CD4-positive, alpha-beta T cell treated with Interleukin-6 for 4 hours (primary cell): Measurements from ENCODE around the gene HNRNPK.
"Not testable (repeated sequence)": the region's sequence is repeated elsewhere in the genome, so short reads cannot be mapped to it uniquely, and the experiment has no call there.

Experiments
- DNase-seq: peaks from one replicate; pipeline ENCODE4 v3.0.0-alpha.2; 2020; ENCODE audit warnings: mixed read lengths

The HNRNPK gene

GRCh38 chr9:83976372-83976771 lies 3.6 kb downstream of the HNRNPK start:
- no peak for DNase-seq

- no peak for DNase-seq
Measured at GRCh38 chr9:83975300-83975699, 4.7 kb downstream of the HNRNPK start.

- no peak for DNase-seq
Measured at GRCh38 chr9:83972286-83972685, 7.7 kb downstream of the HNRNPK start.

GRCh38 chr9:83971485-83971884 lies 8.5 kb downstream of the HNRNPK start:
- no peak for DNase-seq

- DNase-seq: no peak
Measured at GRCh38 chr9:83969602-83970001, 10.4 kb downstream of the HNRNPK start.

- DNase-seq: no peak
Measured at GRCh38 chr9:83967073-83967472, 12.9 kb downstream of the HNRNPK start.

GRCh38 chr9:83966209-83966582 lies 13.8 kb downstream of the HNRNPK start:
- no peak for DNase-seq

- no peak for DNase-seq
Measured at GRCh38 chr9:83965350-83966208, 14.4 kb downstream of the HNRNPK start.

- no peak for DNase-seq
Measured at GRCh38 chr9:83964973-83965349, 15.1 kb downstream of the HNRNPK start.

- no peak for DNase-seq
Measured at GRCh38 chr9:83962165-83962564, 17.9 kb downstream of the HNRNPK start.

- no peak for DNase-seq
Measured at GRCh38 chr9:83960991-83961390, 19.0 kb downstream of the HNRNPK start.

- no peak for DNase-seq
Measured at GRCh38 chr9:83959061-83959460, 21.0 kb downstream of the HNRNPK start.

- no peak for DNase-seq
Measured at GRCh38 chr9:83957248-83957513, 22.8 kb downstream of the HNRNPK start.

GRCh38 chr9:83956436-83957247 lies 23.4 kb downstream of the HNRNPK start:
- DNase-seq: peak; percentile 71

GRCh38 chr9:83956086-83956435 lies 24.0 kb downstream of the HNRNPK start:
- DNase-seq: peak; percentile 39

- not testable (repeated sequence) for DNase-seq
Measured at GRCh38 chr9:83948096-83948495, 31.9 kb downstream of the HNRNPK start.

GRCh38 chr9:83940590-83941303 lies 39.3 kb downstream of the HNRNPK start:
- no peak for DNase-seq

- DNase-seq: peak; percentile 27
Measured at GRCh38 chr9:83937861-83938455, 42.1 kb downstream of the HNRNPK start.

- DNase-seq: no peak
Measured at GRCh38 chr9:83936523-83936922, 43.5 kb downstream of the HNRNPK start.

- DNase-seq: no peak
Measured at GRCh38 chr9:83935276-83935935, 44.6 kb downstream of the HNRNPK start.

- DNase-seq: no peak
Measured at GRCh38 chr9:83934569-83935275, 45.3 kb downstream of the HNRNPK start.

GRCh38 chr9:83933790-83934189 lies 46.2 kb downstream of the HNRNPK start:
- no peak for DNase-seq
